NB4 (cell line): ENCODE results near the gene TBC1D23.

Source experiments
- DNase-seq: peaks from one replicate; pipeline ENCODE4 v3.0.0; 2010; ENCODE audit warnings: low read depth
- H3K4me3 ChIP-seq: one replicate; pipeline ENCODE4 v1.5.1; 2011; ENCODE audit warnings: mild to moderate bottlenecking, low read depth, low read length, moderate library complexity
- CTCF ChIP-seq: IDR thresholded peaks from one replicate; pipeline ENCODE4 v1.5.1; 2012; ENCODE audit warnings: low read depth, low read length
- MAX ChIP-seq: IDR thresholded peaks from 2 replicates; pipeline ENCODE4 v1.6.1; 2011; ENCODE audit warnings: low read depth, low read length
- MYC ChIP-seq: IDR thresholded peaks from 2 replicates; pipeline ENCODE4 v1.6.1; 2011; ENCODE audit warnings: low read depth, low read length
- POLR2A ChIP-seq: IDR thresholded peaks from 2 replicates; pipeline ENCODE4 v1.6.1; 2011; ENCODE audit warnings: mild to moderate bottlenecking; ENCODE audit not compliant: insufficient read length; ENCODE audit errors: extremely low read depth

TBC1D23 gene

GRCh38 chr3:100245136-100245535, 15.7 kb upstream of the TBC1D23 start:
- TF ChIP-seq POLR2A (no peak), CTCF (no peak), MYC (no peak), MAX (no peak)
- no peak overlapping the region for H3K4me3 ChIP-seq
- DNase-seq: no peak

- no peak for DNase-seq
- no peak for TF ChIP-seq POLR2A
- no peak for TF ChIP-seq CTCF
- no peak for TF ChIP-seq MYC
- TF ChIP-seq MAX: no peak
- H3K4me3 ChIP-seq: no peak overlapping the region
Measured at GRCh38 chr3:100245927-100246326, 14.9 kb upstream of the TBC1D23 start.

- DNase-seq: no peak
- no peak overlapping the region for H3K4me3 ChIP-seq
- TF ChIP-seq MYC (no peak), CTCF (no peak), POLR2A (no peak), MAX (no peak)
Measured at GRCh38 chr3:100246999-100247398, 13.8 kb upstream of the TBC1D23 start.

GRCh38 chr3:100252001-100252400, 8.8 kb upstream of the TBC1D23 start:
- DNase-seq: no peak
- TF ChIP-seq MAX (no peak), MYC (no peak), POLR2A (no peak), CTCF (no peak)
- H3K4me3 ChIP-seq: no peak overlapping the region

- TF ChIP-seq MYC (peak; percentile 32; the same call in 1 of the 2 replicates), POLR2A (no peak), CTCF (peak; percentile 74)
- peak; percentile 80 for DNase-seq
- no peak overlapping the region for H3K4me3 ChIP-seq
Measured at GRCh38 chr3:100254168-100254777, 6.5 kb upstream of the TBC1D23 start.

GRCh38 chr3:100256731-100257151, 4.1 kb upstream of the TBC1D23 start:
- H3K4me3 ChIP-seq: no peak overlapping the region
- no peak for DNase-seq
- no peak for TF ChIP-seq CTCF
- TF ChIP-seq MYC: no peak
- no peak for TF ChIP-seq POLR2A
- no peak for TF ChIP-seq MAX
